Epidermal melanocyte (primary cell): ENCODE measurements around the gene SLC7A5.
"Not testable (repeated sequence)": the region's sequence is repeated elsewhere in the genome, so short reads cannot be mapped to it uniquely, and the experiment has no call there.

Experiments
- DNase-seq: peaks from one replicate; pipeline ENCODE4 v3.0.0; 2011; ENCODE audit warnings: low spot score; ENCODE audit not compliant: insufficient read length

The SLC7A5 gene

GRCh38 chr16:87834005-87834667 lies 35.2 kb downstream of the SLC7A5 start:
- no peak for DNase-seq

- no peak for DNase-seq
Measured at GRCh38 chr16:87833548-87833947, 35.8 kb downstream of the SLC7A5 start.

DNA sequence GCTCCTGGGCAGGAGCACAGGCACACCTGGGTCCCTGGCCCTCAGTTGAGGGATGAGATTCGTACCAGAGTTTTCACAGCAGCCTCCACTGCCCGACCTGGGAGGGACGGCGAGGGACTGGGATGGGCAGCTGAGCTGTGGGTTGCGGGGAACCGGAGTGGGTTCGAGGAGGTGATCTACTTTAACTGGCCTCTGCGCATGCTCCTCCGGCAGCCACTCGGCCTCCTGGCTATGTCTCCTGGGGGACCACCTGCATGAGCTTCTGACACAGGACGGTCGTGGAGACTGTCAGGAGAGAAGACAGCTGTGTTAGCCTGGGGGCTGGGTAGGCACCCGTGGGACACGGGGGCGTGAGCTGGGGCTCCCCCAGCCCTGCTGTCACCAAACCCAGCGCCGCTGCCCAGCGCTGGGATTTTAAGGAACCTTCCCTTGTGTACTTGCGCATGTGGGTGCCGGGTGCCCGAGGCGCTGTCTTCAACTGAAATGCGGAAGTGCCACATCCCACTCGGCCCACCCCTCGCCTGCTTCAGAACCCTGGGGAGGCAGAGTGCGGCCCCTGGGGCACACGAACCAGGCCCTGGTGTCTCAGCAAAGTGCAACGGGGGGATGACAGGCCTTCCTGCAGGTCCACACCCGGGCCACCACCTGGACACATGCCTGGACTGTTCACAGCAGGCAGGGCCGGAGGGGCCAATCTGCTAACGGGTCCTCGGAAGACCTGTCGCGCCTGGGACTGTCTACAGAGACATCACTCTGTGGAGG lies 36.4 kb downstream of the SLC7A5 start:
- no peak for DNase-seq

DNA sequence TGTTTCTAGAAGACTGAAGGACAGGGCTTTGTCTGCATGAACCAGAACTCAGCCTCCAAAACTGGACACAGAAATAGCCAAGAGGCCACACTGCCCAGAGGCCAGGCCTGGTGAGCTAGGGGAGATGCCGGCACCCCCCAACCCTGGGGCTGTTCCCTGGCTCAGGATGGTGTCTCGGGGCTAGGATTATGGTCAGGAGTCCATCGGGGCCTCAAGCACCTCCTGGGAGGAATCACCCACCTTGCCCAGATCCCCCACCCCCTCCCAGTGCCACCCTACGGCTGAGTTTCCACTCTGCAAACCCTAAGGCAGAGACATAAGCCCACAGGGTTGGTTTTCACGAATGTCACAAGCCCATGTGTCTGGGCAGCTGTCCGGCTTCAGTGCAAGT lies 37.2 kb downstream of the SLC7A5 start:
- no peak for DNase-seq

- no peak for DNase-seq
Measured at GRCh38 chr16:87831421-87832136, 37.7 kb downstream of the SLC7A5 start.

DNA sequence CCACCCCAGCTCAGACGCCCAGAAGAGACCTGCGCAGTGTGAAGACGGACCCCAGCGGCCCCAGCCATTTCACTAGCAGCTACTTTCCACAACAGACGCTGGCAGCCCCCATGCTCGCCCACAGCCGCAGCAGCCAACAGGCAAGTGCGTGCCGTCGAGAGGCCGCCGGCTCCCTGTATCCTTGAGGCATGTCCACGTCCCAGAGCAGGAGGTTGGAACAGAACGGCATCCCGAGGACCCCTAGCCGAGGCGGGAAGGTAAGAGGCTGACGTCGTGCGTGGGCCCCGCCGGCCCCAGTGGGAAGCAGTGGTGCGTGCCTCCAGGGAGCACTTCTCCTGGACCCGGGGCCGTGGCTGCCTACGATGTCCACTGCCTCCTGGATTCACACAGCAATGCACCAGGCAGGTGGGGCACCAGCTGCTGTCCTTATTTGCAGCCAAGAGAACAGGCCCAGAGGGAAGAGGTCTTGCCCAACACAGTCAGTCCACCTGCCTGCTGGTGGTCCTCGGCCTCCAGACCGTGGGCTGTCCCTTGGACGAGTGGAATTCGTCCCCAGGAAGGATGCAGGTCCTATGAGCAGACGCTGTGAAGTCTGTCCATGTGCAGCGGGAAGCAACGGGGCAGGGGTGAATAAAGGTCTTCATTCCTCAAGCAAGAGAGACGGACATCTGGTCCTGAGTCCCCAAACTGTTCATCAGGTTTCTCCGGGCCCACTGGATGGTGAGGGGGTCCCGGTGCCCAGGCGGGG lies 38.5 kb downstream of the SLC7A5 start:
- no peak for DNase-seq

GRCh38 chr16:87829988-87830672 lies 39.2 kb downstream of the SLC7A5 start:
- no peak for DNase-seq

DNA sequence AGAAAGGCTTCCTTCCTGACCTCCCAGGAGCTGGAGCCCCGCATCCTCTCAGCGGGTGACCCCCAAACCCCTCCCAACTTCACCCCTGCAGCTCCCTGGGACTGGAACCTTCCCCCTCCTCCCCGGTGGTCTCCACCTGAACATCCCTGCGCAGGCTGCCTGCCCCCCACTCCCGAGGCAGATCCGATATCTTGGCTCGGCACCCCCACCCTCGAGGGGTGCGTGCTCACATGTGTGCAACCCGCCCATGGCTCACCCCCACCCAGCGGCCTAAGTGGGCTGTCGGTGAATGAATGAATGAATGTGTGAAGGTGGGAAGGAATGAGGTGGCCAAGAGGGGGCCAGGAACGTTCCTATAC lies 39.7 kb downstream of the SLC7A5 start:
- no peak for DNase-seq

DNA sequence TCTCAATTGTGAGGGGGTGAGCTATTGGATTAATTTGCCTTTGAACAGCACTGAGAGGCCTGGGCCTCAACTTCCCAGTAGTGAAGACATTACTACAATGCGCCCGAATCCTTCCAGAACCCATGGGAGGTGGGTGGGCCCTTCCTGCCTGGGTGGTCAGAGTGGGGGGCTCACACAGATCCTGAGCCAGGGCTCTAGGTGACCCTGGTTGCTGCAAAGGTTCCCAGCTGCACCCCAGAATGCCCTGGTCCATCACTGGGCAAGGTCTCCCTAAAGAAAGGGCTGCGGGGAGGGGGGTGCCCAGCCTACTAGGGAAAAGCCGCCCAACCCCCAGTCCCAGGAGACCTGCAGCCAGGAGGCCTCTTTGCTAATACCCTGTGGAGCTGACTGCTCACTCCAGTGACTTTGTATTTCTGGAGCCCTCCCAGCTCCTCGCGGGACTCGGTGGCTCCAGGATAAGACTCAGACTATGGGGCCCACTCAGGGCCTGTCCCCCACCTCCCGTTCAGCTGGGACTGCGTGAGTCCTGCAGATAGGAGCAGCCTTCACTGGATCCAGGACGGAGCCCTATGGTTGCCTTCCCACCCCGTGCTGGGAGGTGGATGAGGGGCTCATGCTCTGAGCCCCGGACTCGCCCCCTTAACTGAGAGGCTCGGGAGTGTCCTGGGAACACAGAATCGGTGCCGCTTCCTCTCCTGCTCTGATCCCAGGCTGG lies 40.2 kb downstream of the SLC7A5 start:
- no peak for DNase-seq

DNA sequence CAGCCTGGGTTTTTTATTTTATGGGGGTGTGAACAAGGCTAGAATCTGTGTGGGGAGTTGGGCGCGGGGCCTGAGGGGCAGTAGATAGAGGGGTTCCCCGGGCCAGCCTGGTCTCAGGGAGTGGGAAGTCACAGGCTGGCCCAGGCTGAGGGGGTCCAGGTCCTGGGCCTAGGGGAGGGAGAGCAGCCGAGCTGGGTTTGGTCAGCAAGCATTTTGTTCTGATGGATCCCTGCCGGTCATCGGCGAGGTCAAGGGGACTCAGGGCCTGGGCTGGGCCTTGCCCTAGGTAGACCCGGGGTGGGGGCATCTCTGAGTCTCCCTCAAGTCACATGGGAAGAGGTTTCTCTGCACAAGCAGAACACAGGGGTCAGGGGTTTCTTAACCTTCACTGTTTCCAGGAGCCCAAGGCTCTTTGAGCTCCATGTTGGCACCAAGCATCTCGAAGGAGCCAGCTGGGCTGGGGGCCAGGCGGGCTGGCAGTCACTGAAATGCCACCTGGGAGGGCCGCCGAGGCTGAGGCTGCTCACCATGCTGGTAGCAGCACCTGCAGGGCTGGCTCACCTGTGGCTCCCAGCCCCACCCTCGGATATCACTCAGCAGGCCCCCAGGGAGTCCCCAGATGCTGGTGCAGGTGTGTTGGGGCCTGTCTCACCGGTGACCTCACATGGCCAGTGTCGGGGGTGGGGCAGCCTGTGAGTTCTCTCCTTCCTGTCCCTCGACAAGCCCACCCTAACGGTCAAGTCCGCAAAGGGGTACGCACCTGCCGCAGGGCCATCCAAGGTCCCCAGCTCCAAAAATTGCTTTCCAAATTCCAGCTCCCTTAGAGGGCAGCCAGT lies 41.0 kb downstream of the SLC7A5 start:
- DNase-seq: no peak

- not testable (repeated sequence) for DNase-seq
Measured at GRCh38 chr16:87827588-87827915, 41.8 kb downstream of the SLC7A5 start.

- no peak for DNase-seq
Measured at GRCh38 chr16:87826798-87827587, 42.3 kb downstream of the SLC7A5 start.

DNA sequence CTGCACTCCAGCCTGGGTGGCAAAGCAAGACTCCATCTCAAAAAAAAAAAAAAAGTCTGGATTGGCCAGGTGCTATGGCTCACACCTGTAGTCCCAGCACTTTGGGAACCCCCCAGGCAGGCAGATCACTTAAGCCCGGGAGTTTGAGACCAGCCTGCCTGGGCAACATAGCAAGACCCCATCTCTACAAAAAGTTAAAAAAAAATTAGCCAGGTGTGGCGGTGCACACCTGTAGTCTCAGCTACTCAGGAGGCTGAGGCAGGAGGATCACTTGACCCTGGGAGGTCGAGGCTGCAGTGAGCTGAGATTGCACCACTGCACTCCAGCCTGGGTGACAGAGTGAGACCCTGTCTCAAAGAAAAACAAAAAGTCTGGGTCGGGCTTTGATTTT lies 42.9 kb downstream of the SLC7A5 start:
- DNase-seq: not testable (repeated sequence)

DNA sequence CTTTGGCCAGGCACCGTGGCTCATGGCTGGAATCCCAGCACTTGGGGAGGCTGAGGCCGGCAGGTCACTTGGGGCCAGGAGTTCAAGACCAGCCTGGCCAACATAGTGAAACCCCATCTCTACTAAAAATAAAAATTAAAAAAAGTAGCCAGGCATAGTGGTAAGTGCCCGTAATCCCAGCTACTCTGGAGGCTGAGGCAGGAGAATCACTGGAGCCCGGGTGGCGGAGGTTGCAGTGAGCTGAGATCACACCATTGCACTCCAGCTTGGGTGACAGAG lies 43.5 kb downstream of the SLC7A5 start:
- DNase-seq: not testable (repeated sequence)

DNA sequence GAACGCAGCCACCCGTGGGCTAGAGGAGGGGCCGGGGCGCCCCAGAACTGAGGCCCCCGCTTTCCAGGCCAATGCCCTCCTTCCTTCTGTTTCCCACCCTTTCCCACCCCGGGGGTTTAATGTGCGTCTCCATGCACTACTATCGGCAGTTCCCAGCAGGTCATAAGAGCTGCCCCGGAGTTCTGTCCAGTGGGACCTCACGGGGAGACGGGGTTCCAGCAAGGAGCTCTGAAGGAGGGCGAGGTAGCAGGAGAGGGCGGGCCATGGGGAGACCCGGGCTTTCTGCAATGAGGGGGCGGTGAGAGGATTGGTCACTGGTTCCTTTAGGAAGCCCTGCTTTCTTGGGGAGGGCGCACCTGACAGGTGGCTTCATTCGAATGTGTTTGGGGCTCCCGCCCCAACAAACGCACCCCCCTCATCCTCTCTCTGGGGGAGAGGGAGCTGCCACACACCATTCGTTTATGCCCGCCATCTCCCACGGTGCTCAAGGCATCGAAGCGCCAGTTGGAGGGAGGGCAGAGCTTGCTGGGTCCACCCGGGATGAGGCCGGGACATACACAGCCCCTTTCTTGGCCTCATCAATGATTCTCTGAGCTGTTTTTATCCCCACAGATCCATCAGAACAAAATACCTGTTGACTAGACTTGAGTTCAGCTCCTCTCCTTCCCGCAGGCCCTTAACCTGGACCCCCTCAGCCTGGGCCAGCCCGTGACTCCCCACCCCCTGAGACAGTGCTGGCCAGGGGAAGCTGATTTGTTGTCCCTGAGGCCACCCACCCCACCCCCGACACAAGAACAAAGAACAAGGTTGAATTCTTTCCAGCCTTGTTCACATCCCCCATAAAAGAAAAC lies 44.1 kb downstream of the SLC7A5 start:
- DNase-seq: no peak

DNA sequence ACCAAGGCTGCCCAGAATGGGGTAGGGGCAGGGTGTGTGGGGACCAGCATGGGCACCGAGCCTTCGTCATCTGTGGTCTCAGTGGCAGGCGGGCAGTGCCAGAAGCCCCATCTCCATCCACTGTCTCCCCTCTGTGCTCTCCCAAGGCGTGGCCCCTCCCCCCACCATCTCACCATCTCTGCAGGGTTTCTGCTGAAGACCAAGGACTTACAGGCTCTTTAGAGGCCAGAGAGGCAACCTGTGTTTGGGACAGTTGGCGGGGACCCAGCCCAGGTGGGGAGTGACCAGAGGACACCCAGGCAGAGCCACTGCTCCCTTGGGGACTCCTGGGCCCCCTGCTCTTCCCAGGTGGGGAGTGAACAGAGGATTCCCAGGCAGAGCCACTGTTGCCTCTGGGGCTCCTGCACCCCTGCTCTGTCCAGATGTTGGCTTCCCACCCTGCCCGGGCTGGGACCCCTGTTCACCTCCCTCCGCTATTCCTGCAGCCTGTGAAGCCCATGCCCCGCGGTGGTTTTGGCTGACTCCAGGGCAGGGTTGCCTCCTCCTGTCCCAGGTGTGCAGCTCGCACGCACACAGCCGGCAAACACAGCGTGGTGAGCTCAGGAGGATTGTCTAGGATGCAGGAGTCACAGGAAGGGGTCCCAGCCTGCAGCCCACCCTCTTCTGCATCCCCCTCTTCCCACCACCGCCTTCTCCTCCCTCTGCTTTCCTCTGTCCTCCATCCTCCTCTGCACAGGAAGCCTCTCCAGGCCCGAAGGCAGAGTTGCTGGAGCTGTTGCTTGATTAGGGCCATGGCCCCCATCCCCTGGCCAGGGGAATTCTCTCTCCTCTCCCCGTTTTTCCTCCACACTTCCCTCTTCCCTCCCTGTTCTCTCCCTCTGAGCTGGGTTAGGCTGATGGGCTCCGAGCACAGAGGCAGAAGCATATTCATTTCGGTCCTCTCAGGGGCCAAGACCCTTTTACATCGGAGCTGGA lies 45.0 kb downstream of the SLC7A5 start:
- no peak for DNase-seq
